DOHH2 (cell line): ENCODE measurements around the gene AGPAT1.

Experiments used
- CTCF ChIP-seq: fragments of 200-600 bp; sonication (generic); IDR thresholded peaks from one replicate; pipeline ENCODE4 v1.5.1; 2014; ENCODE audit warnings: antibody characterized with exemption, mild to moderate bottlenecking, low read depth, low read length; ENCODE audit not compliant: poor library complexity, severe bottlenecking
- EZH2phosphoT487 ChIP-seq: fragments of 200-600 bp; sonication (generic); IDR thresholded peaks from 2 replicates; pipeline ENCODE4 v1.6.1; 2017; ENCODE audit warnings: borderline replicate concordance, mild to moderate bottlenecking, antibody characterized with exemption, low read length, moderate library complexity, mixed read lengths

- no peak for TF ChIP-seq CTCF
- TF ChIP-seq EZH2phosphoT487, result no peak
These were observed 11.3 kb upstream of the AGPAT1 start for GRCh38 chr6:32187009-32187709.
